ENCODE results near the gene EFHD2.
A peak's percentile ranks its signal among the peaks of the same experiment; 100 is the strongest.
"Not testable (repeated sequence)": the region's sequence is repeated elsewhere in the genome, so short reads cannot be mapped to it uniquely, and the experiment has no call there.

EFHD2 gene

GRCh38 chr1:15409388-15410222 lies at the start of gene EFHD2:
EFHD2 (plus strand) TSS chr1:15409888; CDS start chr1:15409972, 84 bp downstream.
- peak; percentile 83 for DNase-seq (ENCODE audit: low spot score)

- no peak for DNase-seq (ENCODE audit: low spot score)
These were observed 49.0 kb upstream of the EFHD2 start for GRCh38 chr1:15360700-15361099.

DNA sequence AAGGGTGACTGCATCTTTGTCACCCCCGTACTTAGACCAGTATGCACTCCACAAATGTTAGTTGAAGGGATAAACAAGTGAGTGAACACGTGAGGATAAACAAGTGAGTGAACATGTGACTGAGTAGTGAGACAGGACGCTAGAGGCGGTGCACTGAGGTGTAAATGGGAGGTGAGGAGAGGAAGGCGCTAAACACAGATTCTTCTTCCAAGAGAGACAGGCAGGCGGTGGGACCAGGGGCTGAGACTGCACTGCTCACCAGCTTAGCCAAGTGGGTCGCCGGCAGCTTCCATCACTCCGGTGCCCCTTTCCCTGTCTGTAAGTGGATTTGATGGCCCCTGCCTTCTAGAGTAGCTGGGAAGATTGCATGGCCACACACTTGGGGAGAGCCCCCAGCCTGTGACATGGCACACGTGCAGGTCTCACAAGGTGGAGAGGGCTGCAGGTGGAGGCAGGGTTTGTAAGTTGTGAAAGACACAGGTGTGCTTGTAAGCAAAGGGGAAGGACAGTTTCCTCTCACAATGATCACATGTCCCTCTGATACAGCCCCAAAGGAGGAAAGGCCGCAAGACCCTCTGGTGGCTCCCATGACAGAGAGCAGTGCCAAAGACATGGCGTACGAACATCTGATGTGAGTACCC lies 47.5 kb upstream of the EFHD2 start:
- DNase-seq (ENCODE audit: low spot score): no peak

DNA sequence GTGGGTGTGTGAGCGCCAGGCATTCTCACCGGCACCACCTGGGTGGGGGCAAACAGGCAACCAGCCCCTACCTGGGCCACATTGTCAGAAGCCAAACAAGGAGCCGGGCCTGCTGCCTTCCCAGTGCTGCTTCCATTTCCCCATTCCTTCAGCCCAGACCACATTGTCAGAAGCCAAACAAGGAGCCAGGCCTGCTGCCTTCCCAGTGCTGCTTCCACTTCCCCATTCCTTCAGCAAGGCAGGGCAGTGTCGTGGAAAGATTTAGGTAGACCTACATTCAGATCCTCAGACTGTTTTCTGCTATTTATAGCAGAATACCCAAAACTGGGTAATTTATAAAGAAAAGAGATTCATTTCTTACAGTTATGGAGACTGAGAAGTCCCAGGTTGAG lies 47.0 kb upstream of the EFHD2 start:
- DNase-seq (ENCODE audit: low spot score): no peak

- DNase-seq (ENCODE audit: low spot score): no peak
These were observed 44.9 kb upstream of the EFHD2 start for GRCh38 chr1:15364740-15365139.

DNA sequence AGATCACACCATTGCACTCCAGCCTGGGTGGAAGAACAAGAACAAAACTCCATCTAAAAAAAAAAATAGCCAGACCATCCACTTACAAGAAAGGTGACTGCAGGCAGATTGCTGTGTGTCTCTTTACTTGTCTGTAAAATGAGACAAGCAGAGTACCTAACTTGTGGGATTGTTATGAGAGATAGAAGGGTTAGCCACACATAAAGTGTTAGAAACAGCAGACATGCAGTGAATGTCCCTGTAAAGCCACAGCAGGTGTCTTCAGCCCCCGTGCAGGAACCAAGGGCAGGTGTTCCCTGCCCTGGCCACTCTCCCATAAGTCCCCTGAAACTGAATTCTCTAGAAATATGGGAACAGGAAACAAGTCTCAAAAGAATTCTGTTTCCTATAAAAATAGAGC lies 40.8 kb upstream of the EFHD2 start:
- no peak for DNase-seq (ENCODE audit: low spot score)

DNA sequence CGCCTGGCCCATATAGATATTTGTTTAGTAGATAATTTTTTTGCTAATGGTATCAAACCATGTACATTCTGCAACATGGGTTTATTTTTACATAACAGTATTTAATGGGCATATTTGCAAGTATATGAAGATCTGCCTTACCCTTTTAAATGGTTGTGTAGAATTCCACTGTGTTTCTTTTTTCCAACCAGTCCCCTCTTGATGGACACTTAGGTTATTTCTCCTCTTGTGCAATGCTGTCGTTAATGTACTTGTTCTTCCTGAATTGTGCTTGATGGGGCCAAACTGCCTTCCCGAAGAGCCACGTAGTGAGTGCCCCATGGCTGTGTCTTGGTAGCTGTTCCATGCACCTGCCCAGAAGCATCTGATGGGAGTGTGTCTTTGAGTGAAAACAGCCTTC lies 39.4 kb upstream of the EFHD2 start:
- no peak for DNase-seq (ENCODE audit: low spot score)

DNA sequence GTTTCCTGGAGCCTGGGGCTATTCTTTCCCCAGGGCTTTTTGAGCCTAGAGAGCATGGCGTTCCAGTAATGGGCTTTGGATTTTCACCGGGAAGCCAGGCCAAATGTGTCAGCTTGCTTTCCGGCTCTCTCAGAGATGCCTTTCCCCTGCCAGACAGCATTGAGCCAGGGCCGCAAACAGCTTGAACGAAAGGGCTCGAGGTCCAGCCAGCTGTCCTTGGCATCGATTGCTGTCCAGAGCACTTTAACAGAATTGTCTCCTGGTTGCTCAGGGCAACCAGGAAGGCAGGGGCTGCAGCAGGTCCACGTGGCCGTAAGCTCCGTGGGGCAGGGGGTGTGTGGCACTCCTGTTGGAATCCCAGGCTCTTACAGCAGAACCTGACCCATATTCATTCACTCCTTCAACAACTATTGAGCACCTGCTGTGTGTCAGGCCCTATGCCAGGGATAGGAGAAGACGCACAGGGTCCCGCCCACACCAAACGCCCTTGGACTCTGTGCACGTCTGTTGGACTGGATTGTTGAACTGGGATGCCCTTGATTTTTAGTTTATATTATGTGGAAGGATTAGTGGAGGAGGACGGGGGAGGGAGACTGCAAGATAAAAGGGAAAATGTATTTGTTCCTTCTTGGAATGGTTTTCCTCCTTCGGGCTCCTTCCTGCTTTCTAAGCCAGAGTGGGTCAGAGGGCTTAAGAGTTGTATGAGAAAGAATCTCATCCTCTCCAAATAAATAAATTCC lies 38.7 kb upstream of the EFHD2 start:
- no peak for DNase-seq (ENCODE audit: low spot score)

GRCh38 chr1:15371610-15372545 lies 37.8 kb upstream of the EFHD2 start:
- no peak for DNase-seq (ENCODE audit: low spot score)

GRCh38 chr1:15378729-15379128 lies 31.0 kb upstream of the EFHD2 start:
- no peak for DNase-seq (ENCODE audit: low spot score)

- not testable (repeated sequence) for DNase-seq (ENCODE audit: low spot score)
These were observed 30.5 kb upstream of the EFHD2 start for GRCh38 chr1:15379151-15379550.

DNA sequence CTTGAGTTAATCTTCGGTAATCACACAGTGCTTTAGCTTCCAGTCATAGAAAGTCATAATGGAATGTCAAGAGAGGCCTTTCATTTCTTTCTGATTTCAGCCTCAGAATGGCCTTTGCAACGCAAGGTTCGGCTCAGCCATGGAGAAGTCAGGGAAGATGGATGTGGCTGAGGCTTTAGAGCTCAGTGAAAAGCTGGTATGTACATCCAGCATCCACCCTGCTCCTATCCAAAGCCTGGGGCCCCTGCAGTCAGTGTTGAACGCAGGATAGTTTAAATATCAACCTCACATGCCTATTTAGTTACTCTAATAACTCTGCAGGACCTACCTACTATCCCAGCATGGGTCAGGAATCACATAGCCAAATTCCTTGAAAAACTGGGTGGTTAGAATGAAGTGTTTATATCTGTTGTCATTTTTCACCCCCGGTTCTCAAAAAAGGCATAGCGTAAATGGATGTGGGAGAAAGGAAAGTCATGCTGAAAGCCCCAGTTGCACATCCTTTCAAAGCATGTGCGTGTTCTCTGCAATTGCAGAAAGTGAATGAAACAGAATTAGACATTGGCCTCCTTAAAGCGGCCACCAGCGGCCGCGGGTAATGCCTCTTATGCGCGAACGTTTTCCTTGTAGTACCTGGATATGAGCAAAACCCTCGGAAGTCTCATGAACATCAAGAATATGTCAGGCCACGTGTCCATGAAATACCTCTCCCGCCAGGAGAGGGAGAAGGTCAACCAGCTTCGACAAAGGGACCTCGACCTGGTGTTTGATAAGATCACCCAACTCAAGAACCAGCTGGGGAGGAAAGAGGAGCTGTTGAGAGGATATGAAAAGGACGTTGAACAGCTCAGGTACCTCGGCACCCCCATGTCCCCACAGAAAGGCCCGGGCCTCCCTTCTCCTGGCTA lies 28.8 kb upstream of the EFHD2 start:
- no peak for DNase-seq (ENCODE audit: low spot score)

GRCh38 chr1:15381805-15382204 lies 27.9 kb upstream of the EFHD2 start:
- no peak for DNase-seq (ENCODE audit: low spot score)

GRCh38 chr1:15382601-15383518 lies 26.8 kb upstream of the EFHD2 start:
- no peak for DNase-seq (ENCODE audit: low spot score)

DNA sequence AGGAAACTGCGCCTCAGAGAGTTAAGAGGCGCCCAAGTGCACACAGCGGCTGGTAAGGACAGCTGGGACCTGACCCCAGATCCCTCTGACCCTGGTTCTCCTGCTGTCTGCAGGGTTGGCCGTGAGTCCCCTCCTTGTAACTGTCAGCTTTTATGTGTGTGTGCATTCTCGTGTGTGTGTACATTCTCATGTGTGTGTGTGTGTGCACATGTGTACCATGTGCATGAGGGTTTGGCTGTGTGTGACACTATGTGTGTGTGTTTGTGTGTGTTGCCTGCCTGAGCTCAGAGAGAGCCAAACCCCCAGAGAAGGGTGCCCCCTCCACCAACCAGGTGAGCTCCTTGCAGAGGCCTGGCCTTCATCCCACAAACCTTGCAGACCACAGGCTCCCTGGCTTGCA lies 25.9 kb upstream of the EFHD2 start:
- no peak for DNase-seq (ENCODE audit: low spot score)

DNA sequence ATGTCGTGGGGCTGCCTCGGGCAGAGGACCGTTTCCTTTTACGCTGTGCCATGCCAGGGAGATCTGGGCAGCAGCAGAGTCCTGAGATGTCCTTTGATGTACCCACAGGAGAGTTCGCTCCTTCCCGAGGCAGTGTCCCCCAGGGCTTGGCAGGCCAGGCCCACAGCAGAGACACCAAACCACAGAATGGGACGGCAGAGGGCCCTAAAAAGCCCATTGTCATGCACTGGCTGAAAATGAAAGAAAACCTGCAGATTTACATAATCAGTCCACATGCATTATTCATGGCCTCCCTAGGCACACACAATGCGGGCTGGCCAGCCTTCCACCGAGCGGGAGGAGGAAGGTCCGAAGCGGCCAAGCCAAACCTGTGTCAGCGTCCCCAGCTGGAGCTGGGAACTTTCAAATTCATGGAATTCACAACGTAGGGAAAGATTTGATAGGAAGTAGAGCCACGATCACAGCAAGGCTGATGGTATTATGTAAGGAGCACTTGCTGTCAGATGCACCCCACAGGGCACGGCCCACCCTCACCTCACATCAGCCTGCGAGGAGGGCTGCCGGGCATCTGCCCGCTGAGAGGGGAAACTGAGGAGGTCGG lies 25.3 kb upstream of the EFHD2 start:
- no peak for DNase-seq (ENCODE audit: low spot score)

DNA sequence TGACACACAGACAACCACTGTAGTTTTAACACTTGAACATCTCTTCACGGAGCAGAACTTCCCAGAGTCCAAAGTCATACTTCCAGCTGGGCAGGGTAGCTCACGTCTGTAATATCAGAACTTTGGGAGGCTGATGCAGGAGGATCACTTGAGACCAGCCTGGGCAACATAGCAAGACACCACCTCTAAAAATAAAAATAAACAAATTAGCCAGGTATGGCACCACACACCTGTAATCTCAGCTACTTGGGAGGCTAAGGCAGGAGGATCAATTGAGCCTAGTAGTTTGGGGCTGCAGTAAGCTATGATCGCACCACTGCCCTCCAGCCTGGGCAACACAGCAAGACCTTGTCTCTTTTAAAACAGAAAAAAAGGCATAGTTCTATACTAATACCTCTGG lies 24.3 kb upstream of the EFHD2 start:
- no peak for DNase-seq (ENCODE audit: low spot score)

- DNase-seq (ENCODE audit: low spot score): no peak
These were observed 23.4 kb upstream of the EFHD2 start for GRCh38 chr1:15386164-15386749.

Measured in LoVo (cell line).